Hematopoietic multipotent progenitor cell treated with erythropoietin and hydrocortisone succinate and interleukin-3 and kit ligand, for 8 days (in vitro differentiated cells): ENCODE results near the gene GAK.
"Not testable (repeated sequence)": the region's sequence is repeated elsewhere in the genome, so short reads cannot be mapped to it uniquely, and the experiment has no call there.

Source experiments
- DNase-seq: peaks from one replicate; pipeline ENCODE4 v3.0.0-alpha.2; 2015

Gene GAK

DNA sequence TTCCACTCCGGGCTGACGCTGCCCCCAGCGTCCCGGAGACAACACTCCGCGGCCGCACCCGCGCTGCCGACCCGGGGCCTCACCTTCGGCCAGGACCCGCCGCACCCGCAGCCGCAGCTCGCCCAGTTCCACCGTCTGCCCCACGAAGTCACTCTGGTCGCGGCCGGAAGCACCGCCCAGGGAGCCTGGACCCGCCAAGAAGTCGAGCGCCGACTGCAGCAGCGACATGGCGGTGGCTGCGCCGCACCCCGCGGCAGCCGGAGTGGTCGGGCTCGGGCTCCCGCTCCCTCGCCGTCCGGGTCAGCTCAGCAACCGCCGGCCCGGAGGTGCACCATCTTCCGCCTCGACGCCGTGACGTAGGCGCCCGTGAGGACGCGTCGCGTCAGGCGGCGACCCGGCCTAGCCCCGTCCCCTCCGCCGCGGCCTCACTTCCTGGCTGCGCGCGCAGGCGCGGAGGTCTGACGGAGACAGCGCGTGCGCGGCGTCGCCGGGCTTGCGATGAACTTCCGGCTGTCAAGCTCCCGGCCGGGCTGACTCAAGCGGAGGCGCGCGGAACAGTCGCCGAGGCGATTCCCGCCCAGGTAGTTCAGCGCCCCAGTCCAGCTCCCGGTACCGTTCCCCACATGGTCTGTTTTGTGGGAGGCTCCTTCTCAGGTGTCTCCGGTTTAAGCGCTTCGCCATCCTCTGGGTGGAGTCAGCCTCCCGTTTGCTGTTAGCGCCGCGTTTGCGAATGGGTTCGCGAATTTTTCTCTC, at the start of gene GAK, which contains the start of gene TMEM175:
Gene GAK, minus strand, starts transcription at position 357 of the 753 bp plus-strand sequence. Its CDS starts 129 bp downstream, at position 228.
Gene TMEM175, plus strand, starts transcription at position 501 of the 753 bp plus-strand sequence. CDS start 15,280 bp downstream, outside the sequence.
- DNase-seq, result peak; percentile 93

GRCh38 chr4:978957-979701, 47.0 kb upstream of the GAK start:
- no peak for DNase-seq

GRCh38 chr4:976016-976415, 43.9 kb upstream of the GAK start:
- DNase-seq, result not testable (repeated sequence)

DNA sequence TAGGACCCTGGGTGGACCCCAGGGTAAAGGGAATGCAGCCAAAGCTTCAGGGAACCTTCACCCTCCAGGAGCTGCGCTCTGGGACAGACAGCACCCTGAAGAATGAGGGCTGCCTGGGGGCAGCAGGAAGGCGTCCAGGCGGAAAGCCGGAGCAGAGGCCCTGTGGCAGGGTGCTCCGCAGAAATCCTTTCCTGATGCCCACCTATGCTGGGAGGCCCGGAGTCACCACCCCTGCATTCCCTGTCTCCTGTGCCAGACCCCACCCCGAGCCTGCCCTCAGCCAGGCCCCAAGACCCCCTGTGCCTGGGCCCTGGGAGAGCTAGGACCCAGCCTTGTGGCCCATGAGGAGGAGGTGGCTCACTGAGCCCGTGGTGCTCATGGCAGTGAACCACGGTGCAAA, 42.6 kb upstream of the GAK start:
- DNase-seq, result no peak

- peak; percentile 76 for DNase-seq
Observed at GRCh38 chr4:973431-974397, 41.6 kb upstream of the GAK start, which contains the start of gene DGKQ. Gene DGKQ (minus strand): TSS chr4:973569. CDS start chr4:973482, 87 bp downstream.

DNA sequence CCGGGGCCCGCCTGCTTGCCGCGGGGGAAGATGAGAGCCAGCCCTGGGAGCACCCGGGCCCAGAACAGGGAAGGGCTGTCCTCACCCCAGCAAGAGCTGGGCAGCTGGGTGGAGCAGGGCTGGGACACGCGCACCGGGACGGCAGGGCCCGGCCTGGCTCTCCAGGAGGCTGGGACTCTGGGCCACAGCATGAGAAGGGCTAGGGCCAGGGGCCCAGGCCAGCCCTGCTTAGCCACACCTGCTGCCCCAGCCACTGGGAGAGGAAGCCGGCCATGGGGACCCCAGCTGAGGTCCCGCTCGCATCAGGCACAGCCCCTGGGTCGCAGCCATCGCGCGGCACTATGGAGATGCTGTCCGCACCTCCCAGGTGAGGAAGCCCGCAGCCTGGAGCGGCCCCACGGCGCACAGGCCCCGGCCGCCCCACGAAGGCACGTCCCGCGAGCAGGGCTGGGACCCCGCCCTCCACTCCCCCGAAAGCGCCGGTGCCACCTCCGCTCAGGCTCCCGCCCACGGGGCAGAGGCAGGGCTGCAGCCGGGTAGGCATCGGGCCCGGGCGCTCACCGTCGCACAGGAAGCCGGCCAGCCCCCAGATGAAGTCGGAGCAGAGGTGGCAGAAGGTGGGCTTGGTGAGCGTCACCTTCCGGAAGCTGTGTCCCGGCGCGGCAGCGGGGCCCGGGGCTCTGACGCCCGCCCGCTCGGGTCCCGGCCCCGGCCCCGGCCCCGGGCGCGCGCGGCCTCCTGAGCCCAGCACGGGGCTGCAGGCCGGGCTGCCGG, 40.7 kb upstream of the GAK start:
- DNase-seq, result peak; percentile 24

DNA sequence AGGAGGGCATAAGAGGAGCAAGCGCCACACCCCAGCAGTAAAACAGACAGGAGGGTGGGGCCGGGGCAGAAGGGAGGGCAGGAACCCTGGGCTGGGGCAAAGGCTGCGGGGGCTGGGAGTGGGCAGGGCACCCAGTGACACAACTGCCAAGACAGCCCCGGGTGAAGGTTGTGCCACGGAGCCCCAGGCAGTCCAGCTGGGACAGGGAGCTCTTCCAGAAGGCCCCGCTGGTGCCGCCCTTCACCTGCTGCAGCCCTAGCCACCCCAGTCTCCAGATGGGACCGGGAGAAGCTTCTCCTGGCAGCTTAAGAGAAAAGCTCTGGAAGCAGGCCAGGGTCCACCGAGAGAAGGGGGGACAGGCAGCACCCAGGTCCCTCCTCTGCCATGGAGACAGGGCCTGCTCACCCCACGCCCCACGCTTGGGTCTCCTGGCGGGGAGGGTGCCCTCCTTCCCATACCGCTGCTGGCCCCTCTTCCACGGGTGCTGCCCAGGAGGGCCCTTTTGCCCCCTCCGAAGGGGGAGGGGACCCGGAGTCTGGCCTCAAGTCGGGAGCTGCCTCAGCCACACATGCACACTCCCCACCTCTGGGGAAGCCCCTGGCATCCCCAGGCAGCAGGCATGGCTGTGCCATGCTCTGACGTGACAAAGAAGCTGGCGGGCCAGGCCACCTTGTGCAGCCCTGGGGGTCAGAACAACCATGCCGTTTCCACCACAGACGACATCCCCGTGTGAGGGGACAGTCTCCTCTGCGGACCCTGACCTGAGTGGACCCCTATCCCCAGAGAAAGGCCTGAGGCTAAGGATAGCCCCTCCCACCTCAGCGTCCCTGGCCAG, 39.8 kb upstream of the GAK start:
- DNase-seq, result no peak

- no peak for DNase-seq
Observed at GRCh38 chr4:970854-971520, 38.9 kb upstream of the GAK start.

DNA sequence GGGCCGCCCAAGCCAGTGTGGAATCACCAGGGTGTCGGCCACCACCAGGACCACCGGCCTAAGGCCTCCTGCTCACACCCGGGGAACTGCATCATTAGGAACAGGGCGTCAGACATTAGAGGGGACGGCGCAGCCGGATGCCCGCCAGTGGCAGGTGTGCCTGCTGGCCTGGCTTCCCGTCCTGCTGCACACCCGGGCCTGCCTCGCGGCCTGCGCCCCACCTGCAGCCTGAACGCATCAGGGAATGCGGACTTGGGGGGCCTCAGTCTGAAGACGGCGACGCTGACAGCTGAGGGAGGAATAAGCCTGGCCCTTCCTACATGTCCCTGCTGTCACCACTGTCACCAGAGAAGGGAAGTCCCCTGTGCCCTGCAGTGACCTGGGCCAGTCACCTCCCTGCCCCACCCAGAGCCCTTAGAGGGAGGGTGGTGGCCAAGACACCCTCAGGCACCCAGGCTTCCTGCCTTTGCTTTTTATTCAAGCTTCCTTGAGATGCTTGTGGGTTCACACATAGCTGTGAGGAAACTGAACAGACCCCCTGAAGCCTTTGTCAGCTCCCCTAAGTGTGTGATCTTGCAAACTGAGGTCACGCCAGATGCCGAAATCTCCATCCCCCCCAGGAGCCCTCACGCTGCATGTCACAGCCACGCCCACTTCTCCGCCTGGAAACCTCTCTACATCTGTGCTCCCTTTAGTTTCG, 38.1 kb upstream of the GAK start:
- no peak for DNase-seq

DNA sequence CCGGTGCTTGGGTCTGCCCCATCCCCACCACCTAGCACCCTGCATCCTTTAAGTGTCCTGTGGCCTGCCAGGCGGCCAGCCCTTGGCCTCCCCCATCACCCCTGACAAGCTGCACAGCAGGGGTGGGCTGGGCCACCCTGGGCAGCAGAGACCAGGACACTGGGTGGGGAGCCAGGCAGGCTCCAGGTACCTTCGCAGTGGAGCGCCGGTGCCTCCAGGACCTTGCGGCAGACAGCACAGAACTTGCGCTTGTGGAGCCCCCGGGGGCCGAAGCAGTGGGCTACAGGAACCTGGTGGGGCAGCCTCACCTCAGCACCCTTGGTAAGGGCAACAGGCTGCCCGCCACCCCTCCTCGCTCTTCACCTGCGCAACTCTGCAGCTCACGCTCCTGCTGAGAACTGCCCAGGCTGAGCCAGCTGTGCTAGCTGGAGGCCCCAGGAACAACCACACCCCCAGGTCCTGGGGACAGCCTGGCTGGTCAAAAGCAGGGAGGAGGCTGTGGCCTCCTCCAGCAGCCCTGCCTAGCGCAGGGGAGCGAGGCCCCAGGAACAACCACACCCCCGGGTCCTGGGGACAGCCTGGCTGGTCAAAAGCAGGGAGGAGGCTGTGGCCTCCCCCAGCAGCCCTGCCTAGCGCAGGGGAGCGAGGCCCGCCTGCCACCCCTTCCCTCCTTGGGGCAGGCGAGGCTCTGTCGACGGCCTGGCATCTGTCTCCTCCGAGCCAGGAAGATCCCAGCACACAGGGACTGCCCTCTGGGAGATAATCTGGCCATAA, 36.7 kb upstream of the GAK start:
- no peak for DNase-seq

DNA sequence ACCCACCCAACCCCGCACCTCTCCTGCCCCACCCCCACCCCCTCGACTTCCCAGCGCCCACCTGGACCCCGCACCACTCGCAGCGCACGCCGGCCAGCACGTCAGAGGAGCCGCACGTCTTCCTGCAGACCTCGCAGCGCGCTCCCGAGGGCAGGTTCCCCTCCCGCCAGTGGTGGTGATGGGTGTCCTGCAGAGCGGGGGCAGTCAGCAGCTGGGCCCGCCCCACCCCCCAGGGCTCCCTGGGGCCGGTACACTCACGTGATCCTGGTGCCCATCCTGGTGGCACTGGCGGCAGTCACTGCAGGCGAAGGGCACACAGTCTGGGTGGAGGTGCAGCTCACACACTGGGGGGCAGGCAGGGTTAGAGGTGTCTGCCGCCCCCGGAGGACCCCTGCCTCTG, 36.1 kb upstream of the GAK start:
- DNase-seq, result no peak

DNA sequence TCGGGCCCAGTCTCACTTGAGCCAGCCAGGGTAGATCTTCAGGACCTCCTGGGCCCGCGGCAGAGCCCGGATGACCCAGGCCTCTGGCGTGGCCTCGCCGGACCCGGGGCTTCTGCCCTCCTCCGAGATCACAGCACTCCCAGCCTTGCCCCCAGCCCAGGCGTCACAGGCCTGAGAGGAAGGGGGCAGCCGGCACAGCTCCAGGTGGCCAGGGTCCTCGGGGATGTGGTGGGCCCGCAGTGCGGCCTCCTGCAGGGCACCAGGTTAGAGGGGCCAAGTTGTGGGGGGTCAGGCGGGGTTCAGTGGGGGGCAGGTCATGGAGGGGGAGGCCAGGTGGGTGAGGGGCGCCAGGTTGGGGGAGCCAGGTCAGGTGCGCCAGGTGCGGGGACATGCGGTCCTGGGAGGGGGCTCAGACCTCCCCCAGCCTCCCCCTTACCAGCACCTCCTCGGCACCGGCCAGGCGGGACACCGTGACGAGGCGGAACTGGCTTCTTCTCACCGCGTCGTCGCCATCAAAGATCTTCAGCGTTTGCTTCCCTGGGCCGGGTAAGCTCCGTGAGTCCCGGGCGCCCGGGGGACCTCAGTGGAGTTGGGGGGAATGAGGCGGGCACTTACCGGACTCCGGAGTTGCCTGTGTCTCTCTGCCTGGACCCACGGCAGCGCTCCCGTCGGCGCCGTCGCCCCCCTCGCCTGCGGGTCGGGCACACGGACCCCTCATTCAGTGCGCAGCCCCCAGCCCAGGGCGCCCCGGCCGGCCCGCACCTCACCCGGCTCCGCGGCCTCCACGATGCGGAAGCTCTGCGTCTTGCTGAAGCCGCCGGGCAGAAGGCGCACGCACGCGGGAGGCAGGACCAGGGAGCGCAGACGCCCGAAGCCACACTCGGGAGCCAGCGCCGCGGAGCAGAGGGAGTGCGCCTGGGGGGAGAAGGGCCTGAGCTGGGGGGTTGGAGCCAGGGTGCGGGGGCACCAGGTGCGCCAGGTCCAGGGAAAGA, 35.3 kb upstream of the GAK start:
- DNase-seq, result no peak

DNA sequence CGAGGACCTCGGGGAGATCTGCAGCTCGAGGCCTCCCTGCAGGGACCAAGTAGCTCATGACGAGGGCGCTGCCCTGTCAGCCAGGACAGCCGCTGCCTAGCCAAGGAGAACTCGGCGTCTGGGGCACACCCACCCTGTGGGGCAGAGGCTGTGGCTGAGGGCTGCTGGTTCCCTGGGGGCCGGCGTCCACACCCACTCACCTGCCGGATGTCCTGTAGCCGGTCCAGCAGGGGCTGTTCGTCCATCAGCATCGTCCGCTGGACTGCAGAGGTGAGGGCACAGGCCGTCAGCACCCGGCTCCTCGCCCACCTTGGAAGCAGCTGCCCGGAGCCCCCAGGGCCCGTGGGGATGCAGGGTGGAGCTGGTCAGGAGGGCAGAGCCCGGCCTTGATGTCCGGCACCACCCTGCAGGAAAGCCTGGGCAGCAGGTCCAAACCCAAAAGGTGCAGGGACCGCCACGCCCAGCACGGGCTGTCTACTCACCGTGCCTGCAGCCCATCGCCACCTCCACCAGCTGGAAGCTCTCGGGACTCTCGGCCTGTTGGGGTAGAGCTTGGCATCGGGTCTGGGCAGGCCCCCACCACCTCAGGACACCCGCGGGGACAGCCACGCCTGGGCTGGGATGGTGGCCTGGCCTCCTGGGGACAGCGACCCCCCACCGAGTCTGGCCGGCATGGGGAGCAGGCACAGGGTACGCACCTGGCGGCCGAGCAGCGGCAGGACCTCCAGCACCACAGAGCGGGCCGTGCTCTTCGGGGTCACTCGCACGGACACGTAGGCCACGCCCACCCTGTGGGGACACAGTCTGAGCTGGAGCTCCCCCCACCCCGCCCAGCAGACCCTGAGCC, 34.4 kb upstream of the GAK start:
- DNase-seq, result no peak

DNA sequence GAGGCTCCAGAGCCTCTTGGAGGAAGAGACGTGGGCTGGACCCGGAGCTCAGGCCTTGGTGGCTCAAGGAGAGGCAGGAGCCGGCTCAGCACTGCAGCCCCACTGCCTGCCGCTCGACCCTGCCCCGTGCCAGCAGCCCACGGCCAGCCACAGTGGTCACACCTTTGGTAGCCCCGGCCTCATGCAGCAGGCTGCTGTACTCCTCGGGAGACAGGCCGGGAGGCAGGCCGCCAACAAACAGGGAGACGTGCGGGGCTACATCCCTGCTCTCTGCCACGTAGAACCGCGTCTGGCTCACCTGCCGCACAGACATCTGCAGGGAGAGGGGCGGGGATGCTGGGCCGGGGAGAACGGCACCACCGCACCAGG, 33.6 kb upstream of the GAK start:
- no peak for DNase-seq

- no peak for DNase-seq
Observed at GRCh38 chr4:965048-965765, 33.1 kb upstream of the GAK start.

DNA sequence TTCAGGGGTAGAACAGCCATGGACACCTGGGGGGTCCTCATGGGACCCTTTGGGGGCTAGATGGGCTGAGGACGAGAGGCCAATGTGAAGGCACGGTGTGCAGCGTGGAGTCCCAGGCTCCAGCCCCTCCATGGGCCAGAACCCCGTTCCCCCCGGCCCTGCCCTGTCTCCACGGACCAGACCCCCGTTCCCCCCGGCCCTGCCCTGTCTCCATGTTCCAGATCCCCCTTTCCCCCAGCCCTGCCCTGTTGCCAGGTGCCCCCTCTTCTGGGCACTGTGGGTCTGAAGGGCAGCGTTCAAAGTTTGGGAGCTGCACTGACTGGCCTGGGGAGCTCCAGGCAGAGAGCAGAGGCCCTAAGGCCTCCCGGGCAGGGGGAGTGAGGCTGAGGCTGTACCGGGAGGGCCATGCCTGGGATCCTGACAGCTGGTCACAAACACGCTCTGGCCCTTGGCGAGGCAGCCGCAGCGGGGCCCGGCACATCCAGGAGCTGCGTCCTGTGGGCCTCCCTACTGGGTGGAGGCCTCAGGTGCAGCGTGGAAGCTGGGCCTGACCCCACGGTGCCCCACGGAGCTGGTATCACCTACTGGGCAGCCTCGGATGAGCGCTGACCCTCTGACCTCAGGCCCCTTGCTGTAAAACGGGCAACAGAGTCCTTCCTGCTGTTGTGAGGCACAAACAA, 32.4 kb upstream of the GAK start:
- no peak for DNase-seq
